NK-92 (cell line): ENCODE results near the gene BTF3L4.
A peak's percentile ranks its signal among the peaks of the same experiment; 100 is the strongest.
"Not testable (repeated sequence)": the region's sequence is repeated elsewhere in the genome, so short reads cannot be mapped to it uniquely, and the experiment has no call there.

Experiments
- DNase-seq: peaks from one replicate; lab custom pipeline; 2025; ENCODE audit not compliant: unreplicated experiment; lab: John Stamatoyannopoulos, UW

Gene BTF3L4

DNA sequence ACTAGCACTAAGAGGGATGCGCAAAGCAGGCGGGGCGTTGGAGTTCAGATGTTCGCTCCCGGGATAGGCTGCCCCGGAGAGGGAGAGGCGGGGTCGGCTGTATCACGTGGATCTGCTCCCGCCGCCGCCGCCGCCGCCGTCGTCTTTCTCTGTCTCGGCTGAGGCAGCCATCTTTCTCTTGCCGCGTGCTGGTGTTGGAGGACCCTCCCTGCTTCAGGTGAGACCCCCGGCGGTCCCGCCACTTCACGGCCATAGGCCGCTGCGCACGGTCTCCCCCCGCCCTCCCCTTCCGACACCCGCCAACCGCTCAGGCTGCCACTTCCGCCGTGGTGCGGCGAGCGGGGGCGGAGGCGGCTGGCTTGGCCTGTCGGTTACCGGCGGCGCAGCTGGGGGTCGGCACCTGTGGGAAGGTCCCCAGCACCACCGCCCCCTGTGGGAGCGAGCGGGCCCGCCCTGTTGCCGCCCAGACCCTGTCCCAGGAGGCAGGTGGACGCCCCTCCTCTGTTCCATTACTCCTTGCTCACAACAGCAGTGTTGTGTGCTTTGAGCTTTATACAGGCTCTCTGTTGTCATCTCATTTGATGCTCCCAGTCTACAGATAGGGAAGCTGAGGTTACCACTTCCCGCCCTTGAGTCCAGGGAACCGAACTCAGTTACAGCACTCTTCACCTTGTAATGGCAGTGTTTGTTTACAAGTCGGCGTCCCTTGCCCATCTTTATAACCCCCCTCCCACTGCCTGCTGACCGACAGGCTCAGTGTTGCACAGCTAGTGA lies at the start of gene BTF3L4:
Gene BTF3L4, plus strand, starts transcription at position 133 of the 774 bp plus-strand sequence. CDS start 3,553 bp downstream, outside the sequence.
- DNase-seq: peak; percentile 57

DNA sequence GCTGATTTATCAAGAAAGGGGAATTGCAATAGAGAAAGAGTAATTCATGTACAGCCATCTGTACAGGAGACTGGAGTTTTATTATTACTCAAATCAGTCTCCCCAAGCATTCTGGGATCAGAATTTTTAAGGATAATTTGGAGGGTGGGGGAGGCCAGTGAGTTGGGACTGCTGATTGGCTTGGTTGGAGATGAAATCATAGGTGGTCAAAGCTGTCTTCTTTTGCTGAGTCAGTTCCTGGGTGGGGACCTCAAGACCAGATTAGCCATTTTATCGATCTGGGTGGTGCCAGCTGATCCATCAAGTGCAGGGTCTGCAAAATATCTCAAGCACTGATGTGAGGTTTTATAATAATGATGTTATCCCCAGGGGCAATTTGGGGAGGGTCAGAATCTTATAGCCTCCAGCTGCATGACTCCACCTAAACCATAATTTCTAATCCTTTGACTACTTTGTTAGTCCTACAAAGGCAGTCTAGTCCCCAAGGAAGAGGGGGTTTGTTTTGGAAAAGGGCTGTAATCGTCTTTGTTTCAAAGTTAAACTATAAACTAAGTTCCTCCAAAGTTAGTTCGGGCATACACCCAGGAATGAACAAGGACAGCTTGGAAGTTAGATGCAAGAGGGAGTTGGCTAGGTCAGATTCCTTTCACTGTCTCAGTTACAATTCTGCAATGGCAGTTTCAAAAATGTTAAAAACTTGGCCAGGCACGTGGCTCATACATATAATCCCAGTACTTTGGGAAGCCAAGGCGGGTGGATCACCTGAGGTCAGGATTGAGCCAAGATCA lies 48.7 kb upstream of the BTF3L4 start:
- DNase-seq: no peak

DNA sequence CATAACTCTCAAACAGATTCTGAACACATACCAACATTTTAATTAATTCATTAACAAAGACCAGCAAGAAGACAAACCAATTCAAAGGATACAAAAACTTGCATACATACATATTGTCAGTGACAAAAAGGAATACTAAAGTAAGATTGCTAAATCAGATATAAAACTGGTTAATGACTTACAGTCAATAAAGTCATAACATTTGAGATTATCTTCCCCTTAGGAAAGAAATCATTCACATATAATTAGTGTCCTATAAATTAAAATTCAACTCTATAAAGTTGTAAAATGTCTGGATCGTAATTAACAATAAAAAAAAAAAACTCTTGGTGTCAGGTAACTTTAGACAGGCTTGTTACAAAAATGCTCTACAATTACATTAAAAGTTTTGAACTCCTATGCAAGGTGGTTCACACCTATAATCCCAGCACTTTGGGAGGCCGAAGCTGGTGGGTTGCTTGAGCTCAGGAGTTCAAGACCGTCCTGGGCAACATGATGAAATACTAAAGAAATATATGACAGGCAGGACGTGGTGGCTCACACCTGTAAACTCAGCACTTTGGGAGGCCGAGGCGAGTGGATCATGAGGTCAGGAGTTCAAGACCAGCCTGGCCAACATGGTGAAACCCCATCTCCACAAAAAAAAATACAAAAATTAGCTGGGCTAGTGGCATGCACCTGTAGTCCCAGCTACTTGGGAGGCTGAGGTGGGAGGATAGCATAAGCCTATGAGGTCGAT lies 47.9 kb upstream of the BTF3L4 start:
- no peak for DNase-seq

- no peak for DNase-seq
These were observed 34.0 kb upstream of the BTF3L4 start for GRCh38 chr1:52022133-52022532.

GRCh38 chr1:52026278-52026677 lies 29.8 kb upstream of the BTF3L4 start:
- DNase-seq: no peak

GRCh38 chr1:52028328-52028727 lies 27.8 kb upstream of the BTF3L4 start:
- no peak for DNase-seq

DNA sequence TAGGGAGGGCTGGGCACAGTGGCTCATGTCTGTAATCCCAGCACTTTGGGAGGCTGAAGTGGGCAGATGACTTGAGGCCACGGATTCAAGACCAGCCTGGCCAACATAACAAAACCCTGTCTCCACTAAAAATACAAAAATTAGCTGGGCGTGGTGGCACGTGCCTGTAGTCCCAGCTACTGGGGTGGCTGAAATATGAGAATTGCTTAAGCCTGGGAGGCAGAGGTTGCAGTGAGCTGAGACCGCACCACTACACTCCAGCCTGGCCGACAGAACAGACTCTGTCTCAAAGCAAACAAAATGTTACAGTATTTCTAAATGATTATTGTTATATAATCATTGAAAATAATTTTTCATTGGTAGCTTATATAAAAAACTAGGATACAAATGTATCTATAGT lies 27.3 kb upstream of the BTF3L4 start:
- not testable (repeated sequence) for DNase-seq

DNA sequence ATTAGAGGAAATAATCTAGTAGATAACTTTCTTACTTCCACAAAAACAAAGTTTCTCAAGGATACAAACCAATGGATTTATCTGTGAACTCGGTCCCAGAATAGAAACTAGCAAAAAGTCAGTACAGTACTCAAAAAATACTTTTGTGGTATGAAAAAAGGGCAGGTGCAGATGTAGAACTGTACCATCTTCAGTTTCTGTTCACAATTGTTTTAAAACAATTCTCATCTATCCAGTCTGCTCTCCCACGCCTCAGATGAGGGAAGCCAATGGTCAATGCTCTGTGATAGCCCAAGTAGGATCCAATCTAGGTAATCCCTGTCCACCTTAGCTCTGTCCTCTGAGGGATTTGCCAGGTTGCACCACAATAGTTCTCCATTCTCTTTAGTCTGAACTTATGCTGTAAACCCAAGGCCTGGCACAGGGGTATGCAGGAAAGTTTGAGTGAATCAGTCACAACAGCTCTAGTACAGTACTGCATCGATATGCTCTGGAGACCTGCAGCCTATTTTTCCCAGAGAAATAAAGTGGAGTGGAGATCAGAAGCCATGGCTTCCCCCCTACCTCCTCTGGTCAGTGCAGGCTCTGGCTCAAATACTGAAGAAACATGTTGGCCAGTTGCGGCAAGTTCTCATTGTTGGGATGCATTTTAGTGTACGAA lies 23.8 kb upstream of the BTF3L4 start:
- no peak for DNase-seq

- DNase-seq: no peak
These were observed 23.3 kb upstream of the BTF3L4 start for GRCh38 chr1:52032785-52033131.

- peak; percentile 31 for DNase-seq
These were observed 22.7 kb upstream of the BTF3L4 start, which contains the start of gene KTI12 for GRCh38 chr1:52033190-52034049. TSS of gene KTI12 (minus strand) at chr1:52033810. CDS start at chr1:52033761, 49 bp downstream.

GRCh38 chr1:52034050-52034384 lies 22.1 kb upstream of the BTF3L4 start:
- DNase-seq: no peak

- DNase-seq: no peak
These were observed 18.7 kb upstream of the BTF3L4 start for GRCh38 chr1:52037402-52037814.

DNA sequence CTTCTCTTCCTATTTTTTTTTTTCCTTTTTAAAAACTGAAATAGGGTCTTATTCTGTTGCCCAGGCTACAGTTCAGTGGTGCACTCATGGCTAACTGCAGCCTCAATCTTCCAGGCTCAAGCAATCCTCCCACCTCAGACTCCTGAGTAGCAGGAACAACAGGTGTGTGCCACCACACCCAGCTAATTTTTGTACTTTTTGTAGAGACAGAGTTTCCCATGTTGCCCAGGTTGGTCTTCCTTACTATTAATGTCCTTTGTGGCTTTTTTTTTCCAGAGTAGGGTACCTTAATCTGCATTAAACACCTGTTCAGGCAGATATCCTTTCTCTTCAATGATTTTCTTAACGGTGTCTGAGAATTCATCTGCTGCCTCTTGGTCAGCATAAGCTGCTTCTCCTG lies 18.2 kb upstream of the BTF3L4 start:
- DNase-seq: no peak

- no peak for DNase-seq
These were observed 14.4 kb upstream of the BTF3L4 start for GRCh38 chr1:52041551-52042185.

- no peak for DNase-seq
These were observed 10.9 kb upstream of the BTF3L4 start for GRCh38 chr1:52045236-52045635.

GRCh38 chr1:52045666-52046195 lies 10.4 kb upstream of the BTF3L4 start:
- DNase-seq: not testable (repeated sequence)

DNA sequence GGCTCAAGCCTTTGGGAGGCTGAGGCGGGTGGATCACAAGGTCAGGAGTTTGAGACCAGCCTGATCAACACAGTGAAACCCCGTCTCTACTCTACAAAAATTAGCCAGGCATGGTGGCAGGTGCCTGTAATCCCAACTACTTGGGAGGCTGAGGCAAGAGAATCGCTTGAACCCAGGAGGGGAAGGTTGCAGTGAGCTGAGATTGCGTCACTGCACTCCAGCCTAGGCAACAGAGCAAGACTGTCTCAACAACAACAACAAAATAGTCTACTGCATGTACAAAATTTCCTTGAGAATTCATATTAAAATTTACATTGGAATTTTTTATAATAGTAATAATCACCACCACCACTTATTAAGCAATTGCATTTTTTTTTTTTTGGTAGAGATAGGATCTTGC lies 6.8 kb upstream of the BTF3L4 start:
- DNase-seq: not testable (repeated sequence)

DNA sequence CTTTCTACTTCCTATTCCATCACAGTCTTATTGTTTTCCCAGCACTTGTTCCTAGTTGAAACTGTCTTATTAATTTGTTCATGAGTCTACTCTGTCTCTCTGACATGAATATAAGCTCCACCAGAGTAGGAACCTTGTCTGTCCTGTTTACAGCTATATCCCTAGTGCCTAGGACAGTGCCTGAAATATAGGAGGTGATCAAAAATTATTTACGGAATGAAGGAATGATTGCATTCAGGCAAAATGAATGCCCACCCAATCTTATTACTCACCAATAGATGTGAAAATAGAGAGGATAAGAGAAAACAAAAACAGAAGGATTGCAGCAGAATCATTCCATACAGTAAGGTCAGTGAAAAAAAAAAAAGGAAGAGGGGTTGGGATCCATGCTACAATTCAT lies 2.2 kb upstream of the BTF3L4 start:
- no peak for DNase-seq

DNA sequence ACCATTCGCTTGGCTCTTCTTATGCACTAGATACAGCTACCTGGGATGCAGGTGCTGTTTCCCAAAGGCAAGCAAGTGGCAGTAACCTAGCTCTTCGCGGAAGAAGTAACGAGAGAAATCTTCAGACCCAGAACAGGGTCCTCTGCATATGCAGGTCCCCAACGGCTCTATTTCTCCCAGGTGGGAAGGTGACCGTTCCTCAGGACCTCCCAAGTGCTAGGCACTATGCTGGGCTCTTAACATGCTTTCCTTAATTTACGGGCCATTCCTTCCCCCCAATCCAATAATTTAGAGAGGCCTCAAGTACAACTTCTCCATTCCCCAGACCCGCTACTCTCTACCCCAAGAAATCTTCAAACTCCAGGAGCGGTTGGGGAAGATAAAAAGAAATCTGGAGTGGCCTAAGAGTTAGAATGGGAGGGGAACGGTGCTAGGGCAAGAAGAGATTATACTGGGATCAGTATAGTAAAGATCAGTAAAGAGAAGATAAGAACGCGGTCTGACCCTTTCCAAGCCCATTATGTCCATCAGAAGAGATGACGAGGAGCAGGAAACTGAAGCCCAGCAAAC lies 1.5 kb upstream of the BTF3L4 start:
- DNase-seq: no peak
